NCI-H446 (cell line): ENCODE data around the gene SNTB2.
A peak's percentile ranks its signal among the peaks of the same experiment; 100 is the strongest.
"Not testable (repeated sequence)": the region's sequence is repeated elsewhere in the genome, so short reads cannot be mapped to it uniquely, and the experiment has no call there.

Source experiments
- DNase-seq, 2 experiments: peaks; one replicate each; lab custom pipeline; 2025; lab: John Stamatoyannopoulos, UW

Gene SNTB2

DNA sequence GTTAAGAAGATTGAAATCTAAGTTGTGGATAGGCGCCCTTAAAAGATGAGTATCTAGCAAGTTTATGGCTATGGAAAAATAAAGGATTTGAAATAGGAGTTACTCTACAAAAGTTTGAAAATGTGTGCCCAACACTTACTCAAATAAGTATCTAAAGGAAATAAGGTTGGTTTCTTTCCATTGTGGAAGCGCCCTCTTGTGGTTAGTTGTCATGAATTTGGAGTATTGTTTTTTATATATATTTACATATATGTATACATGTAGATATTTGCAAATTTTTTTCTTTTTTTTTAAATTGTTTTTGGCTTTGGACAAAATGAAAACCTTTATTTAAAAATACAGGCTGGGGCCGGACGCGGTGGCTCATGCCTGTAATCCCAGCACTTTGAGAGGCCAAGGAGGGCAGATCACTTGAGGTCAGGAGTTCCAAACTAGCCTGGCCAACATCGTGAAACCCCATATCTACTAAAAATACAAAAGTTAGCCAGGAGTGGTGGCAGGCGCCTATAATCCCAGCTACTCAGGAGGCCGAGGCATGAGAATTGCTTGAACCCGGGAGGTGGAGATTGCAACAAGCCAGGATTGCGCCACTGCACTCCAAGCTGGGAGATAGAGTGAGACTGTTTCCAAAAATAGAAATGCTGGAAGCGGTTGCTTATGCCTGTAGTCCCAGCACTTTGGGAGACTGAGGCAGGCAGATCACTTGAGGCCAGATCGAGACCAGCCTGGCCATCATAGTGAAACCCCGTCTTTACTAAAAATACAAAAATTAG is 100.2 kb downstream of the SNTB2 start:
- peak in 1 of 2 experiments; percentile 41 for DNase-seq

DNA sequence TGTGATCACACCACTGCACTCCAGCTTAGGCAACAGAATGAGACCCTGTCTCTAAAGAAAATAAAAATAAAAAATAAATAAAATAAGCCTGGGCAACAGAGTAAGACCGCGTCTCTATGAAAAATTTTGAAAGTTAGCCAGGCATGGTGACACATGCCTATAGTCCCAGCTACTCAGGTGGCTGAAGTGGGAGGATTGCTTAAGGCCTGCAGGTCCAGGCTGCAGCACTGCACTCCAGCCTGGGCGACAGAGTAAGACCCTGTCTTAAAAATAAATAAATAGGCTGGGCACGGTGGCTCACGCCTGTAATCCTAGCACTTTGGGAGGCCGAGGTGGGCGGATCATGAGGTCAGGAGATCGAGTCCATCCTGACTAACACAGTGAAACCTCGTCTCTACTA is 104.7 kb downstream of the SNTB2 start:
- DNase-seq, result not testable (repeated sequence)

DNA sequence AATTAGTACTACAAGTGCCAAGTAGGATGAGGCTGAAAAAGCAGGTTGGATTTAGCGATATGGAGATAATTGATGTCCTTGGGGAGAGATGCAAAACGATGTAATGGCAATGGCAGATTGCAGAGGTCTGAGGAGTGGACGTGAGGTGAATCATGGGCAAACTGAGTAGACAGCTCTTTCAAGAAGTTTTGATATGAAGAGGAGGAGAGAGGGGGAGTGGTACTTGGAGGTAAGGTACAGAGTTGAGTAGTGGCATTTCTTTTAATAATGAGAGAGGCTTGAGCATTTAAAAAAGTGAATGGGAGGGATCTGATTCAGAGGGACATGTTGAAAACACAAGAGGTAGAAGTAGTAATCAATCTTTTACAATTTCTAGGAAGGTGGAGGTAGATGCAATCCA is 106.4 kb downstream of the SNTB2 start:
- DNase-seq, result no peak

DNA sequence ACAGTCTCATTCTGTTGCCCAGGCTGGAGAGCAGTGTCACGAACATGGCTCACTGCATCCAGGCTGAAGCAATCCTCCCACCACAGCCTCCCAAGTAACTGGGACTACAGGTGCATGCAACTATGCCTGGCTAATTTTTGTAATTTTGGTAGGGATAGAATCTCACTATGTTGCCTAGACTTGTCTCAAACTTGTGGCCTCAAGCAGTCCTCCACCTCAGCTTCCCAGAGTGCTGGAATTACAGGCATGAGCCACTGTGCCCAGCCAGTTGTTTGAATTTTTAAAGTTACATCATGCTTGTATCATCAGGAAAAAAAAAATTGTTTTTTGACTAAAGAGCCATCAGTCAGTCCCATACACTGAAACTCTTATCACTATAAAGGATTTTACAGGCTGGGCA is 107.1 kb downstream of the SNTB2 start:
- DNase-seq, result no peak

DNA sequence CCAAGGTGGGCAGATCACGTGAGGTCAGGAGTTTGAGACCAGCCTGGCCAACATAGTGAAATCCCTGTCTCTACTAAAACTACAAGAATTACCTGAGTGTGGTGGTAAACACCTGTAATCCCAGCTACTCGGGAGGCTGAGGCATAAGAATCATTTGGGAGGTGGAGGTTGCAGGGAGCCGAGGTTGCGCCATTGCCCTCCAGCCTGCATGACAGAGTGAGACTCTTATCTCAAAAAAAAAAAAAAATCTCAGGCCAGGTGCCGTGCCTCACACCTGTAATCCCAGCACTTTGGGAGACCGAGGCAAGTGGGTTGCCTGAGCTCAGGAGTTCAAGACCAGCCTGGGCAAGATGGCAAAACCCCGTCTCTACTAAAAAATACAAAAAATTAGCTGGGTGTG is 109.8 kb downstream of the SNTB2 start:
- not testable (repeated sequence) for DNase-seq

DNA sequence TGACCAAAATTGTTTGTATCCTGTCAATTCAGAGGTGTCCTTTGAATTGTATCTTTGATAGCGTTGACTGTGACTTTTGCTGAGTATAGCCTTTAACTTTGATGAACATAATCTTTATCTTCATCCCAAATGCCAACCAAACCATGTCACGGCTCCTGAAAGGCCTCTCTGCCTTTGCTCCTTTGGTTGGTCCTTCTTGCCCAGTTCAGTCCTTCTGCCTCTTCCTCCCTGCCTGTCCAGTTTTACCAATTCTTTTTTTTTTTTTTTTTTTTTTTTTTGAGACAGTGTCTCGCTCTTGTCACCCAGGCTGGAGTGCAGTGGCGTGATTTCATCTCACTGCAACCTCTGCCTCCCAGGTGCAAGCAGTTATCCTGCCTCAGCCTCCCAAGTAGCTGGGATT is 111.3 kb downstream of the SNTB2 start:
- DNase-seq, result no peak

DNA sequence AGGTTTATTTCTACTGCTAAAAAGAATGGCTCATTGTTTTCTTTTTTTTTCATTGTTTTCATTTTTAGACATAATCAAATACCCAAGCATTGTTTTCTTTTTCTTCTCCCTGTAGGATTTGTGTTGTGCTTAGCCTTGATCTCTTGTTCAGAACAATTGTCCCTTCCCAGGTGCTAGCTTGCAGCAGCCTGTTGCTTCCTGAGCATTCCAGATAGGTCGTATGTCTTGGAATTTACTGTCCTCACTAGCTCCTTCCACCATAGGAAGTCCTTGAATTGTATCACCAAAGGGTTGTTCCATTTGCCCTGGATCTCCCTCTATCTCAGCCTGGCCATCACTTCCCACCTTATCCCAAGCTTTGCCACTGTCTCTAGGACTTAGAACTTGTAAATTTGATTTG is 114.2 kb downstream of the SNTB2 start:
- DNase-seq, result no peak

DNA sequence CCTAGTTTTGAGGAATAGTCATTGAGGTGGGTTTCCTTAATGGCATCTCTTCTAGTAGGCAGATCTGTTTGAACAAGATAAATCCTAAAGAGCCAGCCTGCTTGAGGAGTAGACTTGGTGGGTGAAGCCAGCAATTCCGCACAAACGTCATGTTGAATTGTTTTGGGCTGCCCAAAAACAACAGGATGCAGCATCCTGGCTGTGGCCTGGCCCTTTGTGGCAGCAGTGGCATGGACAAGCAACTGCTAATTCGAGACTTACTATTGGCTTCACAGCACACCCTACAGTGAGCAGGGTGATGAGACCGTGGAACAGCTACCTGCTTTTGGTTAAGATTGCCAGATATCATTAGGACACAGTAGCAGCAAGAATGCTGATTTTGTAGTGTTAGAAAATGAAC is 114.9 kb downstream of the SNTB2 start:
- DNase-seq, result no peak

DNA sequence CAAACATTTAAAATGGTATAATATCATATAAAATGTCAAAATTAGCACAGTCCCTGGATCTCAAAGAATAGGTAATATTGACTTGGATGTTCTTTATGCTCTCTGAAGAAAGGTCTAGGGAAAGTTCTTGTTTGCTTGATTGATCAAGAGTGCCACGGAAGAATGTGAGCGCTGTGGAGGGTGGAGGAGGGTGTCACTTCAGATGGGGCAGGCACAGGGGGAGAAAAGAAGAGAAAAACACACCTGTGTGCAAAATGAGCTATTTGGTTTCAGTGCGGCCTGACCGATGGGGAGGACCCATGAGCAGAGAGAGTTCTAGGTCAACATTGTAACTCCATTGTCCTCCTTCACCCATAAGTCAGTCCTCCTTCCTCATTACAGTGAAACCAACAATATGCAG is 115.3 kb downstream of the SNTB2 start:
- DNase-seq, result no peak

DNA sequence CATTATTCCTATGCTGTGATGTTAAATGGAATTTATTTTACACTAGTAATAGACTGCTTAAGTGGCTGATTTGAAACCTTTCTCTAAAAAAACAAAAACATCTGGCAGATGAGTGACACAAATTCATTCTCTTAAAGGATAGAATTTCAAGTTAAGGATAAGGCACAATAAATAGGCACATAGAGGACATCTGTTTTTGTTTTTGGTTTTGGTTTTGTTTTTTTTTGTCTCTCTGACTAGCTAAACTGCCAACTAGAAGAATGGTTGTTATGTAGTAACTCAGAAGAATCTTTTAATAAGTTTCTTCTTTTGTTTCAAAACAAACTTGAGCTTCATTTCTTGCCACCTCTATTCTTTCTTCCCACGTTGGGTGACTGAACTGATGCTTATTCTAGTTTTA is 119.1 kb downstream of the SNTB2 start:
- DNase-seq, result no peak

DNA sequence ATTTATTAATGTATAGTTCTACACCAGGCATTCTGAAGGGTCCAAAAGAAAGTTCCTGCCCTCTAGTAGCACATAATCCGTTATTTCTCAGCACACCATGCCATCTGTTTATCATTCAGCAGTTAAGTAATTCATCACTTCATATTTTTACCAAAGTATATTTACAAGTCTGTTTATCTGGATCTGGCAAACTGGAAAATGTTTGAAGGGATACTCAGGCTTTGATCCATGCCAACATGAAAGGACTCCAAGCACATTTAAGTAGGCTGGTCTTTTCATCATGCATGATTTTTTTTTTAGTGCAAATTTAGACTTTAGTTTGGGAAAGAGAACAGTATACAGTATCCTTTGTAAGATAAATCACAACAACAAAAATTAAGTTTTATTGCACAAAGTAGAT is 120.1 kb downstream of the SNTB2 start:
- DNase-seq, result no peak

DNA sequence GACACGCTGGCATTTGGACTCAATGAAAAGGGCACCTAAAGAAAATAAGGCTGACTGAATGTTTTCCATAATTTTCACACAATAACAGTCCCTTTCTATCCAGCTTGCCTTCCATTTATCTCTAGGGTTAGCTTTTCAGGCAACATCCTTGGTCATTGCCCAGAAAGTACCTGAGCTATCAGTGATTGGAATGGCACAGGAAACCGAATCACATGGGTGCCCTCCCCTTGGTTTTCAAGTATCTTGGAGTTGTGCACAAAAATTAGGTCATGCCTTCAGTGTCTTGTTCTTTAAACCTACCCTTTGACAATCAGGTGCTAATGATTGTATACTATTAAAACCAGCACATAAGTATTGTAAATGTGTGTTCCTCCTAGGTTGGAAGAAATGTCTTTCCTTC is 120.9 kb downstream of the SNTB2 start:
- DNase-seq, result no peak

DNA sequence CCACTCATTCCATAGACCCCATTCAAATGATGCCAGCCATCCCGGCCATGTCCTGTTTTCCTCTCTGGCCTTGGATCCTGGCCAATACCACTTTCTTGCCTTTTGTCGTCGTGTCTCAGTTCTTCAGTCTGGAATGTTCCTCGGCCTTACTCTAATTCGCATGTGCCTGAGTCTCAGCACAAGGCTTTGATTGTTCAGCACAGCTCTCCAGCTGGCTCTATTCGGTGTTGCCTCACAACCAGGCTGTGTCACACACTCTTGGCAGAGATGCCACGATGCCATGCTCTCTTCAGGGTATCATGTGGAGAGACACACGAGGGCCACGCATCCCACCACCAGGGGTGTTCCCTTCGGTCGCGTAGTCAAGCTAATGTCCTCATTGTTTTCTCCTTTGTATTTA is 122.4 kb downstream of the SNTB2 start:
- DNase-seq, result no peak

DNA sequence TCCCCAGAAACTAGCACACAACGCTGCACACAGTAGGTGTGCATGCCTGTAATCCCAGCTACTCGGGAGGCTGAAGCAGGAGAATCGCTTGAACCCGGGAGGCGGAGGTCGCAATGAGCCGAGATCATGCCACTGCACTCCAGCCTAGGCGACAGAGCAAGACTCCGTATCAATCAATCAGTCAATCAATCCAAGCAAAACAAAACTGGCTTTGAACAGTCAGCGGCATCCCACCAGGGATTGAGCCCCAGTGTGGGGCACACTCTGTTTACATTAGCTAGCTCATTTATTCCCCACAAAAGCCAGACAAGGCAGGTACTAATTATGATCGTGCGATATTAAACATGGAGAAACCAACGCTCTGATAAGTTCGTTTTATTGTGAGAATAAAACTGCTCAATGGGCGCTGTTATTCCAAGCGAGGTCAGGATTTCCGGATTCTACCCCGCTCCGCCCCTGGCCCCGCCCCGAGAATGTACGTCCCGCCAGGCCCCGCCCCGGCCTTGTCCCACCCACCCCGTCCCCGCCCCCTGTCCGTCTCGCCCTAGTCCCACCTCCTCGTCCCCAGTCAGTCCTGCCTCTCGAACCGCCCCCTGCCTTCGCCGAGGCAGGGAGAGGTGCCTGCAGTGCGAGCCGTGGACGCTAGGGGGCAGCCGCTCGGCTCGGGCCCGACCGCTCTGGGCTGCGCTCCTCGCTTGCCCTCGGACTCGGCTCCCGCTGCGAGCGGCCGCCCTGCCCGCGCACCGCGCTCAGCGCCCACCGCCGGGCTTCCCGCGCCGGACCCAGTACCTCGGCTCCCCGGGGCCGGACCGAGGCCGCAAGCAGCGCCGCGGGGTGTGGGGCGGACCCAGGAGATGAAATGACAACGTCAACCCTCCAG is 123.9 kb downstream of the SNTB2 start, which contains the start of gene VPS4A:
VPS4A (plus strand) TSS at position 698 of the 880 bp plus-strand sequence; CDS start at position 860, 162 bp downstream.
- peak; percentile 79 to 88 for DNase-seq

DNA sequence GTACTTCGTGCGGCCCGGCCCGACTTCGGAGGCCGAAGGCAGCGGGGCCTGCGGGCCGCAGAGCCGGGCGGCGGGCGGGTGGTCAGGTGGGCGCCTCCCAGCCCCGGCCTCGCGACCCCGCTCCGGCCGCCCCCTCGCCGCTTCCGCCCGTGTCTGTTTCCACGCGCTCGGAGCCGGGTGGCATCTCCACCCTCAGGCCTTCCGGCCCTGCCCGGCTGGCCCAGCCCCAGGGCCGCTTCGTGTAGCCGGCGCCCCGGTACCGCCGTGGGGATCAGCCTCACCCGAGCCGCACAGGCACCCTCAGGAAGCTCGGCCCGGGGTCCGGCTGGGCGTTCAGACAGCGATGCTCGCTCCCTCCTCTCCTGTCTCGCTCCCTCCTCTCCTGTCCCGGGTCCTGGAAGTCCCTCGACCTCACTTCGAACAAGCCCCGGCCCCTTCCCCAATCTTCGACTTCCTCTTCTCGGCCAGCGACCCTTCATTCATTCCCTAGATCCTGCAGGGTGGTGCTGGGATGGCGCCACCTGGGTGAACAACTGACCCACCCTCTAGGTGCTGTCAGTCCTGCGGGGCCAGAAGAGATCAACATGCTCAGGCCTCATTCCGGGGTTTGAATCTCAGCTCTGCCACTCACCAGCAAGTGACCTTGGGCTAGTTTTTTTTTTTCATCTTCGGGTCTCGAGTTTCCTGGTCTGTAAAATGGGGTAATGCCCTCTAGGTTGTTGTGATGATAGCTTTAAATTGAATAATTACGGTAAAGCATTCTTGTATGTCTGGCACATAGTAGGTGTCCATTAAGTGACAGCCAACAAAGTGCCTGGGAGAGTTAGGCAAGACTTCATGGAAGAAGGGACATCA is 124.8 kb downstream of the SNTB2 start:
- DNase-seq, result peak in 1 of 2 experiments; percentile 13

DNA sequence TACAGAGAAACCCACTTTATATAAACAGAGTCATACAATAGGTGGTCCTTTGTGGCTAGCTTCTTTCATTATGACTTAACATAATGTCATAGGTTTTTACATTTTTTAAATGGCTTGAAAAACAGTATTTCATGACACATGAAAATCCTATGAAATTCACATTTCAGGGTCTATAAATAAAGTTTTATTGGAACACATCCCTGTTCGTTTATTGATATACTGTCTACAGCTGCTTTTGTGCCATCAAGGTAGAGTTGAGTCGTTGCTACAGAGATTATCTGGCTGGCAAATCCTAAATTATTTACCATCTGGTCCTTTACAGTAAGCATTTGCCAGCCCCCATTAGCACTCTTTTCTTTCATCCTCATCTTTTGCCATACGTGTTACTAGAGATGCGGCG is 126.5 kb downstream of the SNTB2 start:
- DNase-seq, result no peak

DNA sequence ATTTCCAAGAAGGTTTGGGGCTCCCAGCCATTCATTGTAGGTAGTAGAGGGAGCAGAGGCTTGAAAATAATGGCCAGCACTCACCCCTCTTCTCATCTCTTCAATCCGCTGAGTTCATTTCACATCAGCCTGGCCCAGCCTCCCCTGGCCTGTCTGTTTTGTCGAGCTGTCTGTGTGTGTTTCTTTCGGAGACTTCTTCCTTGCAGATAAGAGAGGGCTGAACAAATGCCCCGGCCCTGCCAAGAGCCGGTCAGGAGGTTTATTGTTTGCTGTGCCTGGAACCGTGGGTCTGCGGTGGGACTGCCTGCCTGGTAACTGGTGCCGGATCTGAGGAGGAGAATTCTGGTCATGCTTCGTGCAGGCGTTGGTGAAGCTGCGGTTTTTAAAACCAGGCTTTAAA is 127.6 kb downstream of the SNTB2 start:
- no peak for DNase-seq

DNA sequence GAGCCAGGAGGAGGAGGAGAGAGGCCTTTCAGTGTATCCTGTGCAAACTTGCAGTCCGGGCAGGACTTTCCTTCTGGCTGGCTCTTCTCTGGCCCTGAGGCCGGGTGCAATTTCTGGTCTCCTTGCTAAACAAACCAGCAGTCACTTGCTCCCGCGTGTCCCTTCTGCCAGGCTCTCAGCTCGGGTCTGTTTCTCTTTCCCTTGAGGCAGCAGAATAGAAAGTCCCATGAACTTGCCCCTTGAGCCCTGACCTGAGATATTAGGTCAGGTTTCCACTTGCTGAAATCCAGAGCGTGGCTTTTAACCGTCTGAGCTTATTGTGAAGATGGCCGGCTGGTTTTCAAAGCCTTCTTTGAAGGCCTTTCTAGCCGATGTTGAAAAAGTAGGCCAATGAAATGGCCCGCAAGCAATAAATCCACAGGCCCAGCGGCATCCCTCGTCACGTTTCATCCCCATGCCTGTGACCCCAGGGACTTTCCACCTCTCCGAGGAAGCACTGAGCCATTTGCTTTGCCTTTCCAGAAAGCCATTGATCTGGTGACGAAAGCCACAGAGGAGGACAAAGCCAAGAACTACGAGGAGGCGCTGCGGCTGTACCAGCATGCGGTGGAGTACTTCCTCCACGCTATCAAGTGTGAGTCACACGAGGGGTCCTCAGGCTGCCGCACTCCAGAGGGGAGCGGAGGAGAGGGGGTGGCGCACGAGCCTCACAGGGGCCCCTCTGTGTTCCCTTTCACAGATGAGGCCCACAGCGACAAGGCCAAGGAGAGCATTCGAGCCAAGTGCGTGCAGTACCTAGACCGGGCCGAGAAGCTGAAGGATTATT is 128.7 kb downstream of the SNTB2 start:
- DNase-seq, result no peak

DNA sequence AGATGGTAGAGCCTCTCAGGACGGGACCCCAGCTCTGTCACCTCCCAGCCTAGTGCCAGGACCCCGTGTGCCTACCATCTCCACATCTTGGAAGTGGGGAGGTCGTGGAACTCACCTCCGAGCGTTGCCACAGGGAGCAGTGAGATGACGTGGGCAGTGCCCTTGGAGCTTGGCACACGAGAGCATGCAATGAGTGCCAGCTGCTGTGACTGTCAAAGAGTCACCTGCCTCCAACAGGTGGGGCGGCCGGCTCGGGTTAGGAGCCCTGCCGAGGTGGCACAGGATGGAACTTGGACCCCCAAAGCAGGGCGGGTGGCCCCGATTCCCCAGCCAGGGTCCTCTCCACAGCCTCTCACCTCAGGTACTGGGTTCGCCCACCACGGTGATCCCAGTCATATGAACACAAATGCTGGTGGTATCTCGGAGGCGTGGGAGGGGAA is 129.7 kb downstream of the SNTB2 start:
- DNase-seq, result no peak

DNA sequence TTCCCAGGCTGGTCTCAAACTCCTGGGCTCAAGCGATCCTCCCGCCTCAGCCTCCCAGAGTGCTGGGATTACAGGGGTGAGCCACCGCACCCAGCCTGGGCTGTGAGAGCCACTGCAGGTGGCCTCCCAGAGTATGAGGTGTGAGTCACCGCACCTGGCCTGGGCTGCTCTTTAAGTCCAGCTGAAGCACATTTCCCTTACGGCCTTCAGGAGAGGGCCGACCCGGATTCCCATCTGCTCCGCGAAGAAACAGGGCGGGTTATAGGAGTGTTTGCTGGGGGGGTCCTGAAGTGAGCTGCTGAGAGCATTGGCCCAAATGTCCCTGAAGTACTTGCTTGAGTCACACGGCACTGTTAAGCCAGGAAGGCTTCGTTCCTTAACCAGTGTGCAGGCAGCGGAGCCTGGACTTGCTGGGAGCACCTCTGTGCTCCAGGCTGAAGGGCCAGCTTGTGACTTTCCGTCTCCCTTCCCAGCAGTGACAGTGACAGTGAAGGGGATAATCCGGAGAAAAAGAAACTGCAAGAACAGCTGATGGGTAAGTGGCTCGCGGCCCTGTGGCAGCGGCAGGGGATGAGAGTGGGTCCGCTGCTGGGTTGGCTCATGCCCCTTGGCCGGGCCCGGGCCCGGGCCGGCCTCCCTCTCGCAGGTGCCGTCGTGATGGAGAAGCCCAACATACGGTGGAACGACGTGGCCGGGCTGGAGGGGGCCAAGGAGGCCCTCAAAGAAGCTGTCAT is 131.4 kb downstream of the SNTB2 start:
- no peak for DNase-seq

DNA sequence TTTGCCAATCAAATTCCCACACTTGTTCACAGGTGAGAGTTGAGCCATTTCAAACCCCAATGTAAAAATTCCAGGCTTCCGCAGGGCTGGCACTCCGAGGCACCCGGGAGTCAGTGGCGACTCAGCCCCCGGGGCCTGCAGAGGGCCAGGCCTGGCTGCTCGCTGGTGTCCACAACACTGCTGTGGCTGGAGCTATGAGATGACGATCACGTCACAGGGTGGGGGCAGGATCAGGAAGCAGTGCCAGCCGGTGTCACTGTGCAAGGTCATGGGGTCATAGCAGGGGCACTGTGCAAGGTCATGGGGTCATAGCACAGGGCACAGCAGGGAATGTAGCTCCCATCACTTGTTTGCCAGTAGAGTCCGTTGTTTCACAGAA is 131.9 kb downstream of the SNTB2 start:
- DNase-seq, result no peak
